ENCODE data around the gene ADARB2.
"Not testable (repeated sequence)": the region's sequence is repeated elsewhere in the genome, so short reads cannot be mapped to it uniquely, and the experiment has no call there.

ADARB2 gene

GRCh38 chr10:1440897-1441296, 296.4 kb downstream of the ADARB2 start:
- DNase-seq (ENCODE audit: low read depth), result no peak
- no peak overlapping the region for H3K4me3 ChIP-seq (ENCODE audit: control insufficient read depth, low read depth, low read length)
- TF ChIP-seq CTCF (conservative IDR thresholded peaks at IDR 0.05; ENCODE audit: control insufficient read depth, insufficient read depth, low read depth, low read length), result no peak

- no peak for DNase-seq (ENCODE audit: low read depth)
- no peak overlapping the region for H3K4me3 ChIP-seq (ENCODE audit: control insufficient read depth, low read depth, low read length)
- no peak for TF ChIP-seq CTCF (conservative IDR thresholded peaks at IDR 0.05; ENCODE audit: control insufficient read depth, insufficient read depth, low read depth, low read length)
These were observed 302.2 kb downstream of the ADARB2 start for GRCh38 chr10:1434912-1435692.

- no peak for TF ChIP-seq CTCF (conservative IDR thresholded peaks at IDR 0.05; ENCODE audit: control insufficient read depth, insufficient read depth, low read depth, low read length)
- no peak for DNase-seq (ENCODE audit: low read depth)
These were observed 303.1 kb downstream of the ADARB2 start for GRCh38 chr10:1434202-1434601.

GRCh38 chr10:1432161-1432560, 305.2 kb downstream of the ADARB2 start:
- TF ChIP-seq CTCF (conservative IDR thresholded peaks at IDR 0.05; ENCODE audit: control insufficient read depth, insufficient read depth, low read depth, low read length), result no peak
- H3K4me3 ChIP-seq (ENCODE audit: control insufficient read depth, low read depth, low read length), result no peak overlapping the region
- no peak for DNase-seq (ENCODE audit: low read depth)

More at GRCh38 chr10:1434202-1434601, 303.1 kb downstream of the ADARB2 start:
- H3K4me3 ChIP-seq (ENCODE audit: control insufficient read depth, low read depth, low read length), result no peak overlapping the region

GRCh38 chr10:1431229-1431628, 306.1 kb downstream of the ADARB2 start:
- no peak overlapping the region for H3K4me3 ChIP-seq (ENCODE audit: control insufficient read depth, low read depth, low read length)
- TF ChIP-seq CTCF (conservative IDR thresholded peaks at IDR 0.05; ENCODE audit: control insufficient read depth, insufficient read depth, low read depth, low read length), result no peak
- DNase-seq (ENCODE audit: low read depth), result no peak

GRCh38 chr10:1427521-1428186, 309.7 kb downstream of the ADARB2 start:
- not testable (repeated sequence) for H3K4me3 ChIP-seq (ENCODE audit: control insufficient read depth, low read depth, low read length); DNase-seq (ENCODE audit: low read depth)

GRCh38 chr10:1426786-1427185, 310.5 kb downstream of the ADARB2 start:
- TF ChIP-seq CTCF (conservative IDR thresholded peaks at IDR 0.05; ENCODE audit: control insufficient read depth, insufficient read depth, low read depth, low read length), result no peak
- no peak for DNase-seq (ENCODE audit: low read depth)
- H3K4me3 ChIP-seq (ENCODE audit: control insufficient read depth, low read depth, low read length), result no peak overlapping the region

All from fibroblast of mammary gland (primary cell).